Caco-2 (cell line): ENCODE results near the gene CATSPER3. TPM values are rescaled to one million over a fixed set of nuclear protein-coding genes. Genes with fewer than 3 reads are reported as not detected.

Experiments
- BruUV-seq: library from RNA; stranded (reverse); fragments of 400-500 nt; replicated peaks from 2 replicates; lab custom pipeline; 2021; lab: Mats Ljungman, UMichigan
- CTCF ChIA-PET: fragments of 300-600 bp; sonication (Branson Sonifier 250); formaldehyde crosslinking; loops from one replicate; lab custom pipeline; 2022; ENCODE audit warnings: antibody characterized with exemption; lab: Charles Lee
- POLR2A ChIA-PET: fragments of 300-600 bp; sonication (Branson Sonifier 250); formaldehyde crosslinking; loops from one replicate; lab custom pipeline; 2022; ENCODE audit warnings: antibody characterized with exemption; lab: Charles Lee
- DNase-seq, 2 experiments: peaks; one replicate each; pipeline versions ENCODE4 v3.0.0 to v3.0.0-alpha.2; 2020 to 2022
- H3K27me3 ChIP-seq: replicated peaks from 2 replicates; pipeline ENCODE4 v1.6.0; 2011; ENCODE audit warnings: low read length; ENCODE audit not compliant: control insufficient read depth, insufficient read depth
- H3K36me3 ChIP-seq: 2 replicates; pipeline ENCODE4 v1.5.1; 2011; ENCODE audit warnings: low read length; ENCODE audit not compliant: control insufficient read depth, insufficient read depth
- H3K4me1 ChIP-seq: fragments of 250-450 bp; sonication (Bioruptor Pico); 2 replicates; pipeline ENCODE4 v1.5.1; 2020; ENCODE audit warnings: mild to moderate bottlenecking
- H3K4me3 ChIP-seq: 2 replicates; pipeline ENCODE4 v1.5.1; 2011; ENCODE audit warnings: low read depth, mild to moderate bottlenecking, control low read depth, low read length
- H3K9me3 ChIP-seq: fragments of 250-450 bp; sonication (Bioruptor Pico); 2 replicates; pipeline ENCODE4 v1.5.1; 2020; ENCODE audit warnings: mild to moderate bottlenecking, moderate library complexity
- H3K27ac Mint-ChIP-seq: one replicate; pipeline ENCODE4 v1.8.0; 2022; ENCODE audit warnings: mixed read lengths; ENCODE audit not compliant: unreplicated experiment
- H3K27me3 Mint-ChIP-seq: one replicate; pipeline ENCODE4 v1.8.0; 2022; ENCODE audit warnings: mixed read lengths; ENCODE audit not compliant: insufficient read depth, unreplicated experiment
- H3K36me3 Mint-ChIP-seq: one replicate; pipeline ENCODE4 v1.8.0; 2022; ENCODE audit warnings: mild to moderate bottlenecking, mixed read lengths; ENCODE audit not compliant: insufficient read depth, unreplicated experiment
- H3K4me1 Mint-ChIP-seq: one replicate; pipeline ENCODE4 v1.8.0; 2022; ENCODE audit warnings: low read depth, mixed read lengths; ENCODE audit not compliant: unreplicated experiment
- H3K4me3 Mint-ChIP-seq: one replicate; pipeline ENCODE4 v1.8.0; 2022; ENCODE audit warnings: mild to moderate bottlenecking, moderate library complexity, mixed read lengths; ENCODE audit not compliant: unreplicated experiment
- H3K9me3 Mint-ChIP-seq: one replicate; pipeline ENCODE4 v1.8.0; 2022; ENCODE audit warnings: mixed read lengths; ENCODE audit not compliant: unreplicated experiment
- intact Hi-C: fragments of 100-400 bp; cut with micrococcal nuclease; formaldehyde crosslinking; loops from one replicate; pipeline ENCODE4 v1.10.0; 2022; ENCODE audit not compliant: unreplicated experiment
- total RNA-seq: library from RNA; stranded (reverse); gene quantifications from 2 replicates; pipeline ENCODE4 v1.2.3, GENCODE V29; 2022
- TF ChIP-seq, protein P1 (sequence below), 2 experiments: fragments of 200-600 bp in 1 of 2; IDR thresholded peaks; 1 replicate in 1 of 2; 2 replicates in 1 of 2; pipeline versions ENCODE4 v1.5.1 to v1.8.0; 2011 to 2022; ENCODE audit warnings: antibody characterized with exemption in 1 of 2, control low read depth in 1 of 2, inconsistent platforms in 1 of 2, low read depth in 1 of 2, low read length in 1 of 2, mild to moderate bottlenecking in 1 of 2, moderate library complexity in 1 of 2; ENCODE audit not compliant: insufficient read depth in 1 of 2, severe bottlenecking in 1 of 2, unreplicated experiment in 1 of 2

The CATSPER3 gene
- total RNA-seq, 1 experiment from 2014 or later = 0.61 TPM

DNA sequence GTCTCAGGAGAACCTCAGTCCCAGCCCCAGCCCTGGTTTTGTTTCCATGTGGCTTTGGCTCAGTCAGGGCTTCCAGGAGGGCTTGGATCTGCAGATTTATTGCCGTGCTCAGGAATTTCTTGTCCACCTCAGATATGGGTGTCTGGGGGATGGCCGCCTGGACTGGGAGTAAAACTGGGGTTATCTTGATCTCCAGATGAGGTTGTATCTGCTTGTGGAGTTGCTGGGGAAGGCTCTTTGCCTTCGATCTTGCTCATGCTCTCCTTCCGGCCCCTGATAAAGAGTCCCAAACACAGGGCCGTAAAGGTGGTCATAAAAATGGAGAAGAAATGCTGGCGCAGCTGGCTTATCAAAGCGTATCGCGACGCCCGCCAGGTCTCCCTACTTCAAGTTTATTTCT lies 84.2 kb downstream of the CATSPER3 start:
- no peak overlapping the region for H3K4me3 Mint-ChIP-seq
- H3K4me1 Mint-ChIP-seq = peaks cover 26% of the 10 kb centered on the region
- no TSS peak for BruUV-seq
- H3K9me3 Mint-ChIP-seq = no peaks in the 10 kb centered on the region
- no peak for DNase-seq
- peak overlapping the region; percentile 37 for H3K27ac Mint-ChIP-seq
- Histone ChIP-seq H3K27me3 (no peaks in the 10 kb centered on the region), H3K4me3 (no peak overlapping the region), H3K4me1 (peaks cover 36% of the 10 kb centered on the region), H3K36me3 (no peaks in the 10 kb centered on the region), H3K9me3 (no peaks in the 10 kb centered on the region)
- H3K27me3 Mint-ChIP-seq = no peaks in the 10 kb centered on the region
- intact Hi-C loops = no loop called here
- peaks cover 6% of the 10 kb centered on the region for H3K36me3 Mint-ChIP-seq
- CTCF ChIA-PET = no interaction called here
- POLR2A ChIA-PET = no interaction called here
- TF ChIP-seq, protein P1, sequence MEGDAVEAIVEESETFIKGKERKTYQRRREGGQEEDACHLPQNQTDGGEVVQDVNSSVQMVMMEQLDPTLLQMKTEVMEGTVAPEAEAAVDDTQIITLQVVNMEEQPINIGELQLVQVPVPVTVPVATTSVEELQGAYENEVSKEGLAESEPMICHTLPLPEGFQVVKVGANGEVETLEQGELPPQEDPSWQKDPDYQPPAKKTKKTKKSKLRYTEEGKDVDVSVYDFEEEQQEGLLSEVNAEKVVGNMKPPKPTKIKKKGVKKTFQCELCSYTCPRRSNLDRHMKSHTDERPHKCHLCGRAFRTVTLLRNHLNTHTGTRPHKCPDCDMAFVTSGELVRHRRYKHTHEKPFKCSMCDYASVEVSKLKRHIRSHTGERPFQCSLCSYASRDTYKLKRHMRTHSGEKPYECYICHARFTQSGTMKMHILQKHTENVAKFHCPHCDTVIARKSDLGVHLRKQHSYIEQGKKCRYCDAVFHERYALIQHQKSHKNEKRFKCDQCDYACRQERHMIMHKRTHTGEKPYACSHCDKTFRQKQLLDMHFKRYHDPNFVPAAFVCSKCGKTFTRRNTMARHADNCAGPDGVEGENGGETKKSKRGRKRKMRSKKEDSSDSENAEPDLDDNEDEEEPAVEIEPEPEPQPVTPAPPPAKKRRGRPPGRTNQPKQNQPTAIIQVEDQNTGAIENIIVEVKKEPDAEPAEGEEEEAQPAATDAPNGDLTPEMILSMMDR (IDR thresholded peaks at IDR 0.05; ENCODE audit: insufficient read depth in 1 of 2, low read depth in 1 of 2, low read length in 1 of 2, severe bottlenecking in 1 of 2, unreplicated experiment in 1 of 2) = no peak

GRCh38 chr5:135052511-135053145 lies 84.9 kb downstream of the CATSPER3 start:
- Histone ChIP-seq H3K4me1 (peaks cover 30% of the 10 kb centered on the region), H3K4me3 (no peak overlapping the region), H3K27me3 (no peaks in the 10 kb centered on the region), H3K9me3 (no peaks in the 10 kb centered on the region), H3K36me3 (no peaks in the 10 kb centered on the region)
- ChIA-PET POLR2A (no interaction called here), CTCF (interaction anchor here (1.3 kb wide), 1 partner anchor 10 kb away, joined by 3 read pairs; no protein-coding TSS in a partner anchor)
- Mint-ChIP-seq H3K27me3 (no peaks in the 10 kb centered on the region), H3K4me1 (peaks cover 19% of the 10 kb centered on the region), H3K4me3 (no peak overlapping the region), H3K9me3 (no peaks in the 10 kb centered on the region), H3K27ac (peak overlapping the region; percentile 37), H3K36me3 (no peaks in the 10 kb centered on the region)
- DNase-seq = no peak
- no TSS peak for BruUV-seq
- intact Hi-C loops = no loop called here
- TF ChIP-seq, protein P1 (IDR thresholded peaks at IDR 0.05; ENCODE audit: insufficient read depth in 1 of 2, low read depth in 1 of 2, low read length in 1 of 2, severe bottlenecking in 1 of 2, unreplicated experiment in 1 of 2) = no peak

GRCh38 chr5:135053278-135053677 lies 85.6 kb downstream of the CATSPER3 start:
- TF ChIP-seq, protein P1 (IDR thresholded peaks at IDR 0.05; ENCODE audit: insufficient read depth in 1 of 2, low read depth in 1 of 2, low read length in 1 of 2, severe bottlenecking in 1 of 2, unreplicated experiment in 1 of 2) = no peak
- no peak overlapping the region for H3K4me3 Mint-ChIP-seq
- H3K36me3 Mint-ChIP-seq = no peaks in the 10 kb centered on the region
- H3K27ac Mint-ChIP-seq = no peak overlapping the region
- no peaks in the 10 kb centered on the region for H3K27me3 ChIP-seq
- H3K36me3 ChIP-seq = no peaks in the 10 kb centered on the region
- no peaks in the 10 kb centered on the region for H3K9me3 ChIP-seq
- ChIA-PET POLR2A (no interaction called here), CTCF (interaction anchor here (0.7 to 1.3 kb wide), 3 partner anchors 9 to 128 kb away, joined by 3 to 7 read pairs (median 5); no protein-coding TSS in a partner anchor)
- H3K4me1 ChIP-seq = peaks cover 24% of the 10 kb centered on the region
- no peaks in the 10 kb centered on the region for H3K9me3 Mint-ChIP-seq
- peaks cover 12% of the 10 kb centered on the region for H3K4me1 Mint-ChIP-seq
- intact Hi-C loops = no loop called here
- BruUV-seq = no TSS peak
- no peak overlapping the region for H3K4me3 ChIP-seq
- H3K27me3 Mint-ChIP-seq = no peaks in the 10 kb centered on the region
- no peak for DNase-seq
